RPMI8226 (cell line): ENCODE data around the gene TWSG1.
"Not testable (repeated sequence)": the region's sequence is repeated elsewhere in the genome, so short reads cannot be mapped to it uniquely, and the experiment has no call there.

ENCODE experiments used
- DNase-seq: peaks from one replicate; pipeline ENCODE4 v3.0.0-alpha.2; 2015

The TWSG1 gene

DNA sequence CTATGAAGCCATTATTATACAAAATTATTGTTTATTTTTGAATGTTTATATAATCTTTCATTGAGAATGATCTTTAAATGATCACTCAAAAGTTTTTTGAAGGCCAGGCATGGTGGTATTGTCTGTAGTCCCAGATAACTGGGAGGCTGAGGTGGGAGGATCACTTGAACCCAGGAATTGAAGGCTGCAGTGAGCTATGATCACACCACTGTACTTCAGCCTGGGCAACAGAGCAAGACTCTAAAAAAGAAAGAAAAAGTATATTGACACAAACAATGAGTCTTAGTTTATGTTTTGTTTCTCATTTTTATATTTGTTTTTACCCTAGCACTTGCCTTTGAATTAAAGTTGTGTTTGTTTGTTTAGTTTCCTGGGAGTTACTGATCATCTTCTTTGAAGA lies 2.3 kb downstream of the TWSG1 start:
- no peak for DNase-seq

- DNase-seq = no peak
These were observed 3.3 kb downstream of the TWSG1 start for GRCh38 chr18:9337873-9338272.

GRCh38 chr18:9340472-9340871 lies 5.9 kb downstream of the TWSG1 start:
- DNase-seq = no peak

DNA sequence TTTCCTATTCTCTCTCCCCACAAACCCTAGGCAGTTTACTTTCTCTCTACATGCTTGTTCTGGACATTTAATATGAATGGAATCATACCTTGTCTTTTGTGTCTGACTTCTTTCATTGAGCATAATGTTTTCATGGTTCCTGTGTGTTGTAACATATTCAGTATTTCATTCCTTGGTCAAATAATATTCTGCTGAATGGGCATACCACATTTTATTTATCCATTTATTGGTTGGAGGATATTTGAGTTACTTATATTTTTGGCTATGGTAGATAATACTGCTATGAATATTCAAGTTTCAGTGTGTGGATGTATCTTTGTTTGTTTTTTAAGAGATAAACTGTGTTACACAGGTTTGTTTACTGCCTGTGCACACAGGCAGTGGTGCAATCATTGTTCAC lies 9.0 kb downstream of the TWSG1 start:
- DNase-seq = no peak

GRCh38 chr18:9346775-9347174 lies 12.2 kb downstream of the TWSG1 start:
- DNase-seq = no peak

DNA sequence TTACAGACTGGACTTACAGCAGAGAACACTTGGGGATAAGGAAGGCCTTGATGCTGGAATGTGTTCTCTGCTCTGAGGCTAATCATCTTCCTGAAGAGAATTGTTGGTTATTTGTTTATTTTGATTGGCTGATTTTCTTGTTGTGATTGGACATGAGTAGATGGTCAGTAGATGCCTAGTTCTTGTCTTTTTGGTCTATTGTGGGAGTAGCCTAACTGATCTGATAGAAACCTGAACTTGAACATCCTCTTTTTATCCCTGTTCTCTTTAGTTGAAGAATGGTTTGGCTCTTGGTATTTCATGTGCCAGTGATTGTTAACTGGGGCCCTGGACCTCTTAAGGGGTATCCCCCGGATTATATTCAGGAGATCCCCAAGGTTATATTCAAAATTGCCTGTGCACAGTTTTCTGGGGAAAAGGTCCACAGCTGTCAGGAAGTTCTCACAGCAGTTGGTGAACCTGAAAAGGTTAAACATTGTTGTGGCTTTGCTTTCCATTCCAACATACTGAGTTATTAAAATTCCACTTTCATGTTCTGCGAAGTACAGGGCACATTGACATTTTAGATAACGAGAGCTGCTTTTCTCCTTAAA lies 13.6 kb downstream of the TWSG1 start:
- no peak for DNase-seq

- no peak for DNase-seq
These were observed 14.2 kb downstream of the TWSG1 start for GRCh38 chr18:9348766-9349165.

DNA sequence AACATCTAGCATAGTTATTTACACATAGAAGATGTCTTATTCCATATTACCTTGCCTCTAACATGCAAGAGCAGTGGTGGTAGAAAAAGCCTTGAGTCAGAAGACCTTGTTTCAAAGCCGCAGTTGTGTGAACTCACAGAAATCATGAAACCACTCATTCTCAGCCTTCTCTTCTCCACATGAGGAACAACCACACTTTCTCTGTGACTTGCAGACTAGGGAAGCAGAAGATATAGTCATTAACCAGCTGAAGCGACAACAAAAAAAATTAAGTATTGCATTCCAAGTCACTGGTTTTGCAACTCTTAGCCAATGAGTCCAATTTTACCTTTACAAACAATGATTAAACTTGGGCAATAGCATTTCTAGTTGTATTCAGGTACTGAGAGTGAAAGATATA lies 19.0 kb downstream of the TWSG1 start:
- no peak for DNase-seq

GRCh38 chr18:9354256-9354655 lies 19.7 kb downstream of the TWSG1 start:
- DNase-seq = no peak

DNA sequence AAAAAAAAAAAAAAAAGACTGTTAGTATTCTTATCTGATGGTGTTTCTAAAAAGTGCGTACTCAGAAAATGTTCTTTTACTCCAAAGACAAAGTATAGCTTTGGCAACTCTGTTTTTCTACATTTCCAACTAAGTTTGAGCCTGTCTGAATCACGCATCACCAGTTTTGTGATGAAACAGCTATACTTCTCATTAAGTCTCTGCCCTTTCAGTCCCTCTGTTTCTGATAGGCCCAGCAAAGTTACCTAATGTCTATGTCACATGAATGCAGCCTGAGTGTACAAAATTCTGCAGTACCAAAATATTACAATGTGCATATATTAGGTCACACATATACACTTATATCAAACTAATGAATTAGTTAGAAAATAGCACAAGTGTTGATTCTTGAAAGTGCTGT lies 22.4 kb downstream of the TWSG1 start:
- no peak for DNase-seq

DNA sequence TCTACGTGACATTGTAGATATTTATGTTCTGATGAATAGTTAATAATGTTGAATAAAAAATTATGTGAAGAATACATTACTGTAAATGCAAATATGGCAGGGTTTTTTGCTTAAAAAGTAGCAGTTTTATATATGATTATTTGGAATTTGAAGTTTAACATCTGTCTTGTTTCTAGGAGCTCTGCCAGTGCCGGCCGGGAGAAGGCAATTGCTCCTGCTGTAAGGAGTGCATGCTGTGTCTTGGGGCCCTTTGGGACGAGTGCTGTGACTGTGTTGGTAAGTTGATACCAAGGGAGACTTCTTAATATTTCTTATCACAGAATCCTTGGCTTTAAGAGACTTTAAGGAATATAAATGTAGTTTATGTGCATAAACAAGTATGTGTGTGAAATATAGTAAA lies 25.2 kb downstream of the TWSG1 start:
- no peak for DNase-seq

DNA sequence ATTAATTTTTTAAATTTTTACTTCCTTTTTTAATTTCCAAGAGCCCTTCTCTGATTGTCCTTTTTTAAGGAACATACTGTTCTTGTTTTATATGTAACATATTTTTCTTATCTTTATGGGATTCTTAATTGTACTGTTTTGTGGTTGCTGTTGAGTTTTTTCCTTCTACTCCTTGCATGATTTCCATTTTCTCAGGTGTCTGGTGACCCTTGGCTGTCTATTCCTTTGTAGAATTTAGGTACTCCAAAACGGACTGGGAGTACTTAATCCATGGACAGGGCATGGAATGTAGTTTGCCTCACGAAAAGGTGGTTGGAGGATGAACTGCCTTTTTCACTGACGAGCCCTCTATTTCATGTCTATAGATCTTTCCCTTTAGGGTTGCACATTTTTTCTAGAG lies 26.6 kb downstream of the TWSG1 start:
- DNase-seq = no peak

GRCh38 chr18:9362869-9363268 lies 28.3 kb downstream of the TWSG1 start:
- DNase-seq = no peak

DNA sequence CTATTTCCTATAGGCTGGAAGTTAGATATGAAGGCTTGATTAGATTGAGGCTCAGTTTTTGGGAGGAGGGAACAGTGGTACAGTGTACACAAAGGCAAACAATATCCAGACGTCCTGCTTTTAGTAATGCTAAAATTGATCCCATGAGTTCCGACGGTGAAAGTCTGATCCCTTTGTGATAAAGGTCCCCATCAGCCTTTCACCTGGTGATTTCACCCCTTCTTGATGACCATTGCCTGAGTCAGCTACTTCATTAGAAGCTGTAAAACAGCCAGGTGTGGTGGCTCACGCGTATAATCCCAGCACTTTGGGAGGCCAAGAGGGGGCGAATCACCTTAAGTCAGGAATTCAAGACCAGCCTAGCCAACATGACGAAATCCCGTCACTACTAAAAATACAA lies 29.7 kb downstream of the TWSG1 start:
- DNase-seq = no peak

DNA sequence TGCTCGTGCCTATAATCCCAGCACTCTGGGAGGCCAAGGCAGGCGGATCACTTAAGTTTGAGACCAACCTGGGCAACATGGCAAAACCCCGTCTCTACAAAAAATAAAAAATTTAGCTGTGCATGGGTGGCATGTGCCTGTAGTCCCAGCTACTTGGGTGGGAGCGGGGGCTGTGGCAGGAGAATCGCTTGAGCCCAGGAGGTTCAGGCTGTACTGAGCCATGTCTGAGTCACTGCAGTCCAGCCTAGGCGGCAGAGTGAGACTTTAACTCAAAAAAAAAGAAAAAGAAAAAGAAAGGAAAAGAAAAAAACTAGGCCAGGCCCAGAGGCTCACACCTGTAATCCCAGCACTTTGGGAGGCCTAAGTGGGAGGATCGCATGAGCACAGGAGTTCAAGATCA lies 30.8 kb downstream of the TWSG1 start:
- DNase-seq = no peak

GRCh38 chr18:9366126-9366714 lies 31.6 kb downstream of the TWSG1 start:
- DNase-seq = no peak

- not testable (repeated sequence) for DNase-seq
These were observed 38.7 kb downstream of the TWSG1 start for GRCh38 chr18:9373254-9373653.

DNA sequence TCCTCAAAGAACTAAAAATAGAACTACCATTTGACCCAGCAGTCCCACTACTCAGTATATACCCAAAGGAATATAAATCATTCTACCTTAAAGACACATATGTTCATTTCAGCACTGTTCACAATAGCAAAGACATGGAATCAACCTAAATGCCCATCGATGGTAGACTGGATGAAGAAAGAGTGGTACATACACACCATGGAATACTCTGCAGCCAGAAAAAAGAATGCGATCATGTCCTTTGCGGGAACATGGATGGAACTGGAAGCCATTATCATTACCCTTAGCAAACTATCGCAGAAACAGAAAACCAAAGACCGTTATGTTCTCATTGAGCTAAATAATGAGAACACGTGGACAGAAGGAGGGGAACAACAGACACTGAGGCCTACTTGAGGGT lies 44.5 kb downstream of the TWSG1 start:
- DNase-seq = no peak

DNA sequence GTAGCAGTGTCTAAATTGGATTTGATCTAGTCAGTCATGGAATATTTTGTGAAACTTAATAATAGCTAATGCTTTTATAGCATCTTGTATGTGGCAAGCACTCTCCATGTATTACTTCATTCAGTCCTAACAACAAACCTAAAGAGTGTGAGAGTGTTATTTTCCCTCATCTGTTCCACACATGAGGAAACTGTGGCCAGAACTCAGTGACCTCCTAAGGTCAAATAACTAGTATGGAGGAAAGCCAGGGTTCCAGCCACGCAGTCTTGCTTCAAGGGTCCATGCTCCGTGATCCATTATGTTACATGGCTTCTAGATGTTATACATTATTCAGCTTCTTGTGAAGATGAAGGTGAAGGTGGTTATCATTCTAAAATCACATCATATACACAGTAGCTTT lies 45.5 kb downstream of the TWSG1 start:
- no peak for DNase-seq

GRCh38 chr18:9380621-9381395 lies 46.2 kb downstream of the TWSG1 start:
- DNase-seq = no peak

- DNase-seq = no peak
These were observed 52.3 kb downstream of the TWSG1 start for GRCh38 chr18:9386879-9387278.

GRCh38 chr18:9387891-9388290 lies 53.3 kb downstream of the TWSG1 start:
- DNase-seq = no peak

DNA sequence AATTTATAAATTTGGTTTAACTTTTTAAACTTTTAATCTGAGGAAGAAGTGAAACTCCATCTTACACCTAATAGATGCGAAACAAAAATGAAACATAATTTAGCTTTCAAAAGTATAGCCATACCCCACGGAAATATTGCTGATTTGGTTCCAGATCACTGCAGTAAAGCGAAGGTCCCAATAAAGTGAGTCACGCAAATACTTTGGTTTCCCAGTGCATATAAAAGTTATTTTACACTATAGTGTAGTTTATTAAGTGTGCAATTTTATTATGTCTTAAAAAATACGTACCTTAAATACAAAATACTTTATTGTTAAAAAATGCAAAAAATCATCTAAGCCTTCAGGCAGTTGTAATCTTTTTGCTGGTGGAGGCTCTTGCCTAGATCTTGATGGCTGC lies 55.1 kb downstream of the TWSG1 start:
- no peak for DNase-seq

GRCh38 chr18:9392726-9393125 lies 58.2 kb downstream of the TWSG1 start:
- DNase-seq = no peak

DNA sequence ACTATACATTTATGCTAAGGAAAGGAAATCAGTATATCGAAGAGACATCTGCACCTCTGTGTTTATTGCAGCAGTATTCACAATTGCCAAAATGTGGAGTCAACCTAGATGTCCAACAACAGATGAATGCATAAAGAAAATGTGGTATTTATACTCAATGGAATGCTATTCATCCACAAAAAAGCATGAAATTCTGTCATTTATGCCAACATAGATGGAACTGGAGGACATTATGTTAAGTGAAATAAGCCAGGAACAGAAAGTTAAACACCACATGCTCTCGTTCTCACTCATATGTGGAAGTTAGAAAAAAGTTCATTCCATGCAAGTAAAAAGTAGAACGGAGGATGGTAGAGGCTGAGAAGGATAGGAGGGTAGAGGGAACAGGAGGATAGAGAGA lies 59.5 kb downstream of the TWSG1 start:
- no peak for DNase-seq
